HCT116 (cell line): ENCODE measurements around the gene RPH3AL. TPM values are rescaled to one million over a fixed set of nuclear protein-coding genes. Genes with fewer than 3 reads are reported as not detected.

Experiments used
- ATAC-seq: fragments of 200-7000 bp; cut with Tn5 transposase; 2 replicates; pipeline ENCODE4 v1.9.1; 2020; ENCODE audit warnings: mild to moderate bottlenecking, moderate library complexity
- BruUV-seq: library from RNA; stranded (reverse); fragments of 400-500 nt; replicated peaks from 2 replicates; lab custom pipeline; 2021; lab: Mats Ljungman, UMichigan
- CTCF ChIA-PET: fragments of 300-600 bp; sonication (Branson Sonifier 250); formaldehyde crosslinking; loops from one replicate; lab custom pipeline; 2021; ENCODE audit warnings: antibody characterized with exemption; lab: Charles Lee
- POLR2A ChIA-PET: fragments of 300-600, 350-600 bp; sonication (Branson Sonifier 250); formaldehyde crosslinking; loops from one replicate; lab custom pipeline; 2021; ENCODE audit warnings: antibody characterized with exemption; lab: Charles Lee
- RAD21 ChIA-PET, 2 experiments: fragments of 300-600 bp; sonication (Branson Sonifier 250); formaldehyde crosslinking; loops; one replicate each; lab custom pipeline; 2023; ENCODE audit warnings: low total read pairs in 2 of 2; ENCODE audit not compliant: uncharacterized antibody in 2 of 2, unreplicated experiment in 2 of 2, low non-redundant PET in 1 of 2; lab: Charles Lee
- DNase-seq: peaks from one replicate; pipeline ENCODE4 v3.0.0-alpha.2; 2010; ENCODE audit warnings: low read depth, low spot score
- H2AFZ ChIP-seq: fragments of 200-600 bp; shearing (Covaris generic), sonication (generic); 2 replicates; pipeline ENCODE4 v1.6.1; 2017; ENCODE audit warnings: low read depth, mixed run types, mixed read lengths, antibody characterized with exemption, low read length; ENCODE audit not compliant: poor library complexity, severe bottlenecking
- H3K27ac ChIP-seq: 2 replicates; pipeline ENCODE4 v1.5.1; 2012; ENCODE audit warnings: low read depth, low read length
- H3K27me3 ChIP-seq: fragments of 200-600 bp; sonication (generic); 2 replicates; pipeline ENCODE4 v1.6.1; 2016; ENCODE audit warnings: mixed run types, low read length, mixed read lengths; ENCODE audit not compliant: insufficient read depth
- H3K36me3 ChIP-seq, 2 experiments: fragments of 200-500 bp in 1 of 2; fragments of 200-600 bp in 1 of 2; sonication (Bioruptor generic) in 1 of 2; sonication (generic) in 1 of 2; 2 replicates each; pipeline versions ENCODE4 v1.5.1 to v1.6.1; 2014 to 2016; ENCODE audit warnings: low read length in 2 of 2, inconsistent platforms in 1 of 2, mixed read lengths in 1 of 2, mixed run types in 1 of 2; ENCODE audit not compliant: insufficient read depth in 2 of 2, control insufficient read depth in 1 of 2
- H3K4me1 ChIP-seq, 2 experiments: fragments of 200-600 bp in 1 of 2; sonication (generic) in 1 of 2; 2 replicates each; pipeline versions ENCODE4 v1.5.1 to v1.6.1; 2012 to 2017; ENCODE audit warnings: low read length in 2 of 2, inconsistent platforms in 1 of 2, mild to moderate bottlenecking in 1 of 2, mixed read lengths in 1 of 2, mixed run types in 1 of 2, moderate library complexity in 1 of 2; ENCODE audit not compliant: insufficient read depth in 2 of 2, control insufficient read depth in 1 of 2
- H3K4me2 ChIP-seq: fragments of 200-600 bp; sonication (generic); 2 replicates; pipeline ENCODE4 v1.6.1; 2017; ENCODE audit warnings: mixed run types, low read length, mixed read lengths
- H3K4me3 ChIP-seq, 2 experiments: fragments of 200-600 bp in 1 of 2; sonication (generic) in 1 of 2; replicated peaks in 1 of 2; 2 replicates each; pipeline ENCODE4 v1.5.1; 2011 to 2016; ENCODE audit warnings: low read length in 2 of 2, control low read depth in 1 of 2, low read depth in 1 of 2, mild to moderate bottlenecking in 1 of 2, mixed read lengths in 1 of 2, mixed run types in 1 of 2
- H3K79me2 ChIP-seq: fragments of 200-600 bp; sonication (generic); 2 replicates; pipeline ENCODE4 v1.6.1; 2017; ENCODE audit warnings: mild to moderate bottlenecking, mixed run types, low read length, moderate library complexity, mixed read lengths; ENCODE audit not compliant: insufficient read depth
- H3K9ac ChIP-seq: fragments of 200-600 bp; sonication (generic); 2 replicates; pipeline ENCODE4 v1.6.1; 2016; ENCODE audit warnings: low read length, mixed read lengths
- H3K9me2 ChIP-seq: fragments of 200-600 bp; sonication (generic), shearing (Covaris generic); 2 replicates; pipeline ENCODE4 v1.6.1; 2017; ENCODE audit warnings: mixed run types, mild to moderate bottlenecking, moderate library complexity; ENCODE audit not compliant: insufficient read depth
- H3K9me3 ChIP-seq, 2 experiments: fragments of 200-500 bp in 1 of 2; fragments of 200-600 bp in 1 of 2; sonication (Bioruptor generic) in 1 of 2; sonication (generic) in 1 of 2; 2 replicates each; pipeline ENCODE4 v1.6.1; 2014 to 2017; ENCODE audit warnings: low read length in 2 of 2, mixed read lengths in 2 of 2, inconsistent platforms in 1 of 2, low read depth in 1 of 2, mild to moderate bottlenecking in 1 of 2, mixed run types in 1 of 2, moderate library complexity in 1 of 2; ENCODE audit not compliant: control insufficient read depth in 1 of 2, insufficient read depth in 1 of 2
- H4K20me1 ChIP-seq: fragments of 200-600 bp; sonication (generic), shearing (Covaris generic); 2 replicates; pipeline ENCODE4 v1.6.1; 2017; ENCODE audit warnings: mixed run types, mild to moderate bottlenecking, moderate library complexity; ENCODE audit not compliant: insufficient read depth
- CBX3 ChIP-seq: IDR thresholded peaks from 2 replicates; pipeline ENCODE4 v1.6.1; 2012; ENCODE audit warnings: low read depth
- CEBPB ChIP-seq: IDR thresholded peaks from 2 replicates; pipeline ENCODE4 v1.6.1; 2012; ENCODE audit warnings: low read depth
- CTCF ChIP-seq, 3 experiments: fragments of 200-600 bp in 1 of 3; sonication (generic) in 1 of 3; IDR thresholded peaks in 2 of 3; conservative IDR thresholded peaks in 1 of 3; 2 replicates each; pipeline ENCODE4 v1.5.1; 2012 to 2017; ENCODE audit warnings: low read depth in 2 of 3, low read length in 2 of 3, antibody characterized with exemption in 1 of 3, borderline replicate concordance in 1 of 3, control low read depth in 1 of 3, mild to moderate bottlenecking in 1 of 3, mixed read lengths in 1 of 3, mixed run types in 1 of 3, moderate library complexity in 1 of 3; ENCODE audit not compliant: insufficient read depth in 1 of 3
- EZH2 ChIP-seq: fragments of 200-600 bp; sonication (generic); IDR thresholded peaks from 2 replicates; pipeline ENCODE4 v1.6.1; 2017; ENCODE audit warnings: antibody characterized with exemption, mixed run types
- FOSL1 ChIP-seq: IDR thresholded peaks from 2 replicates; pipeline ENCODE4 v1.6.1; 2012; ENCODE audit warnings: low read depth
- POLR2AphosphoS5 ChIP-seq: IDR thresholded peaks from 2 replicates; pipeline ENCODE4 v1.6.1; 2011; ENCODE audit warnings: mild to moderate bottlenecking, low read depth, low read length, moderate library complexity
- RAD21 ChIP-seq: IDR thresholded peaks from 2 replicates; pipeline ENCODE4 v1.6.1; 2012; ENCODE audit warnings: low read depth, mild to moderate bottlenecking
- REST ChIP-seq: IDR thresholded peaks from 2 replicates; pipeline ENCODE4 v1.6.1; 2012; ENCODE audit warnings: low read depth
- SIN3A ChIP-seq: IDR thresholded peaks from 2 replicates; pipeline ENCODE4 v1.6.1; 2012; ENCODE audit warnings: low read depth
- SP1 ChIP-seq: IDR thresholded peaks from 2 replicates; pipeline ENCODE4 v1.6.1; 2012; ENCODE audit warnings: low read depth
- SRF ChIP-seq: IDR thresholded peaks from 2 replicates; pipeline ENCODE4 v1.6.1; 2012; ENCODE audit warnings: low read depth
- TCF7L2 ChIP-seq: IDR thresholded peaks from 2 replicates; pipeline ENCODE4 v1.7.0; 2011; ENCODE audit warnings: borderline replicate concordance, inconsistent platforms; ENCODE audit not compliant: insufficient read depth, insufficient read length; ENCODE audit errors: extremely low read depth
- ZBTB33 ChIP-seq: IDR thresholded peaks from 2 replicates; pipeline ENCODE4 v1.6.1; 2011; ENCODE audit warnings: mild to moderate bottlenecking, low read length, moderate library complexity; ENCODE audit not compliant: insufficient replicate concordance; ENCODE audit errors: extremely low read depth
- ZFX ChIP-seq: fragments of 450-650 bp; IDR thresholded peaks from 2 replicates; pipeline ENCODE4 v1.6.1; 2017
- ZNF274 ChIP-seq: fragments of 200-500 bp; sonication (Bioruptor generic); IDR thresholded peaks from 2 replicates; pipeline ENCODE4 v1.6.1; 2014; ENCODE audit warnings: mild to moderate bottlenecking, low read depth, low read length, inconsistent platforms
- intact Hi-C: fragments of 100-400 bp; cut with micrococcal nuclease; formaldehyde crosslinking; loops from 2 replicates; pipeline ENCODE4 v1.10.0; 2022
- total RNA-seq: library from RNA; stranded (reverse); gene quantifications from one replicate; pipeline ENCODE4 v1.2.1, GENCODE V29; 2021; ENCODE audit not compliant: unreplicated experiment

Gene RPH3AL
- total RNA-seq, 1 experiment from 2014 or later: 17.0 TPM

GRCh38 chr17:165939-166338 is 186.7 kb downstream of the RPH3AL start:
- Histone ChIP-seq H3K9me2 (no peaks in the 10 kb centered on the region), H3K4me2 (no peak overlapping the region), H3K4me1 (no peaks in the 10 kb centered on the region), H3K79me2 (no peaks in the 10 kb centered on the region)
- BruUV-seq: no TSS peak
- ATAC-seq: no peak
- intact Hi-C loops: no loop called here
- TF ChIP-seq ZBTB33: no peak
- TF ChIP-seq EZH2: no peak
- TF ChIP-seq FOSL1: no peak
- no peak for TF ChIP-seq RAD21
- no peak for TF ChIP-seq SIN3A
- TF ChIP-seq TCF7L2: no peak
- TF ChIP-seq REST: no peak
- TF ChIP-seq CBX3: no peak
- TF ChIP-seq POLR2AphosphoS5: no peak
- no peak for TF ChIP-seq ZNF274
- no peak for TF ChIP-seq ZFX
- TF ChIP-seq CEBPB: no peak
- no peak for TF ChIP-seq CTCF (IDR thresholded peaks at IDR 0.05 in 2 of 3, conservative IDR thresholded peaks at IDR 0.05 in 1 of 3; ENCODE audit: borderline replicate concordance in 1 of 3, insufficient read depth in 1 of 3, low read depth in 2 of 3, low read length in 2 of 3)
- no peak for TF ChIP-seq SP1
- no peak for TF ChIP-seq SRF
- TF ChIP-seq, all 23 proteins: peak for 0
- no peak overlapping the region for H3K27ac ChIP-seq
- no peak overlapping the region for H3K9ac ChIP-seq
- H3K27me3 ChIP-seq: no peaks in the 10 kb centered on the region
- H3K4me3 ChIP-seq: no peak overlapping the region
- CTCF ChIA-PET: no interaction called here
- H4K20me1 ChIP-seq: no peaks in the 10 kb centered on the region
- DNase-seq: no peak
- POLR2A ChIA-PET: no interaction called here
- no peaks in the 10 kb centered on the region for H3K36me3 ChIP-seq
- H3K9me3 ChIP-seq: no peaks in the 10 kb centered on the region
- RAD21 ChIA-PET: no interaction called here
- H2AFZ ChIP-seq: no peak overlapping the region
